ENCODE results near the gene CLC. TPM values are rescaled to one million over a fixed set of nuclear protein-coding genes. Genes with fewer than 3 reads are reported as not detected.

Gene CLC
- total RNA-seq, 6 experiments from 2014 or later, result not detected

DNA sequence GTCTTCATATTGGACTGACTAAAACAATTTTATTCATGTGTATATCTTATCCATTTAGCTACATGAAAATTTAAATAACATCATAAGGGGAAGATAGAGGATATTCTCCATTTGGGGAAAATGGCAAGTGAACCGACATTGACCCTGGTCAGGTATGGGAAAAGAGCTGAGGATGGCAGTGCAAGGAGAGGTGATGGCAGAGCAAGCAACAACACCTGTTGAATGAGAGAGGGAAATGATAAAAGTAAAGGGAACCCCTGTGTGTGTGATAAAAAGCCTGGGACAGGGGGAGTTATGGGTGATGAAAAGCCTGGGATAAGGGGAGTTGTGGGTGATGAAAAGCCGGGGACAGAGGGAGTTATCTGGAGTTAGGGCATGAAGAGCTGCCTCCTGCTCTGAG is 4.0 kb downstream of the CLC start:
- intact Hi-C loops (cut with DNase I), result no loop called here
- WGBS (ENCODE audit: insufficient coverage, low coverage, low lambda C conversion rate, missing lambda C conversion rate), result 59% methylated on average over 2 of the region's 2 CpGs
- TF ChIP-seq POLR2A (IDR thresholded peaks at IDR 0.05) (no peak), CTCF (IDR thresholded peaks at IDR 0.05) (no peak)
- Histone ChIP-seq H3K9me3 (no peaks in the 10 kb centered on the region), H3K27me3 (no peaks in the 10 kb centered on the region), H3K4me1 (no peaks in the 10 kb centered on the region), H3K36me3 (no peaks in the 10 kb centered on the region), H3K4me3 (no peak overlapping the region), H3K27ac (no peak overlapping the region)
- ATAC-seq (no peak), DNase-seq (no peak)

DNA sequence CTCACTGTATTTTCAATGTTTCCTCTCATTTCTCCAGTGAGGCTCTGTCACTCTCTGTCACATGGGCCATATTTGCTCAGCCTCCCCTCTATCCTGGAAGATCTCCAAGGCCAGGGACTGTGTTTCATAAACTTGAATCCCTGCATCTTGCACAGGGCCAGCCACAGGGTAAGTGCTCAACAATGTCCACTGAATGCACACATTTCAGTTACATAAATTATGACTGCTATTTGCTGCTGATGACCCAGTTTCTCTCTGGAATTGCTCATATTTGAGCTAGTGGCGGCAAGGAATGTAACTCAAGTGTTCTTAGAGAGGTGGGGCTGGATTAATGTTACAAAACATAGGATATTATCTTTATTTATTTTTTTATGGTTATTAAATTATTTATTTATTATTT is 6.1 kb downstream of the CLC start:
- TF ChIP-seq POLR2A (IDR thresholded peaks at IDR 0.05) (no peak), CTCF (IDR thresholded peaks at IDR 0.05) (no peak)
- H3K36me3 ChIP-seq, result no peaks in the 10 kb centered on the region
- WGBS (ENCODE audit: insufficient coverage, low coverage, low lambda C conversion rate, missing lambda C conversion rate), result 100% methylated on average over 1 of the region's 1 CpG
- H3K4me3 ChIP-seq, result no peak overlapping the region
- intact Hi-C loops (cut with DNase I), result no loop called here
- no peaks in the 10 kb centered on the region for H3K9me3 ChIP-seq
- H3K27ac ChIP-seq, result no peak overlapping the region
- no peak for DNase-seq
- H3K27me3 ChIP-seq, result no peaks in the 10 kb centered on the region
- ATAC-seq, result peak in 1 of 4 donors; percentile 40
- no peaks in the 10 kb centered on the region for H3K4me1 ChIP-seq

DNA sequence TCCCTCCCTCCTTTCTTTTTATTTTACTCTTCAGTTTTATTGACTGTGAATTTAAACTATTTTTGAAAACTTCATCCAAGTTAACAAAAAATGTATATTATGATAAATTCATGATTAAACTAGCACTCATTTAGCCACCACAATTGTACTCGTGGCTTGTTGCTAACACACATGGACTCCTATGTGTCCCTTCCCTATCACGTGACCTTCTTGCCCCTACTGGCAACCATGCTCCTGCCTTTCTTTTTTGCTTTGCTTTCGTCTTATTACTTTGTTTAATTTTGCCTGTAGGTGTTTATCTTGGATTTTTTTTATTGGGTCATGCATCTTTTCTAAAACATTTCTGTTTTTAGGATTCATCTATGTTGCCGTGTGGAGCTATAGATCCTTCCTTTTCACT is 8.2 kb downstream of the CLC start:
- no peaks in the 10 kb centered on the region for H3K9me3 ChIP-seq
- TF ChIP-seq CTCF (IDR thresholded peaks at IDR 0.05) (no peak), POLR2A (IDR thresholded peaks at IDR 0.05) (no peak)
- H3K27me3 ChIP-seq, result no peaks in the 10 kb centered on the region
- 49% methylated on average over 4 of the region's 4 CpGs for WGBS (ENCODE audit: insufficient coverage, low coverage, low lambda C conversion rate, missing lambda C conversion rate)
- no peaks in the 10 kb centered on the region for H3K36me3 ChIP-seq
- no peaks in the 10 kb centered on the region for H3K4me1 ChIP-seq
- DNase-seq (no peak), ATAC-seq (no peak)
- intact Hi-C loops (cut with DNase I), result no loop called here
- no peak overlapping the region for H3K4me3 ChIP-seq
- H3K27ac ChIP-seq, result no peak overlapping the region

GRCh38 chr19:39728040-39728439 is 9.8 kb downstream of the CLC start:
- DNase-seq, result no peak
- intact Hi-C loops (cut with DNase I), result no loop called here
- no peaks in the 10 kb centered on the region for H3K9me3 ChIP-seq
- WGBS (ENCODE audit: insufficient coverage, low coverage, low lambda C conversion rate, missing lambda C conversion rate), result 60% methylated on average over 4 of the region's 6 CpGs
- no peaks in the 10 kb centered on the region for H3K27me3 ChIP-seq
- no peak for ATAC-seq
- no peaks in the 10 kb centered on the region for H3K4me1 ChIP-seq
- no peak overlapping the region for H3K27ac ChIP-seq
- no peak overlapping the region for H3K4me3 ChIP-seq
- TF ChIP-seq CTCF (IDR thresholded peaks at IDR 0.05) (no peak), POLR2A (IDR thresholded peaks at IDR 0.05) (no peak)
- no peaks in the 10 kb centered on the region for H3K36me3 ChIP-seq
